Upper lobe of right lung (tissue), 1 donor: ENCODE data around the gene AP1B1. TPM values are rescaled to one million over a fixed set of nuclear protein-coding genes. Genes with fewer than 3 reads are reported as not detected.

Experiments
- ATAC-seq: fragments of 200-7000 bp; cut with Tn5 transposase; one replicate; pipeline ENCODE4 v1.9.1; 2020; ENCODE audit warnings: mild to moderate bottlenecking, moderate library complexity
- DNase-seq: peaks from one replicate; pipeline ENCODE4 v3.0.0-alpha.2; 2020
- H3K27ac ChIP-seq: fragments of 200-600 bp; one replicate; pipeline ENCODE4 v1.8.0; 2022
- H3K27me3 ChIP-seq: fragments of 200-600 bp; one replicate; pipeline ENCODE4 v1.8.0; 2022; ENCODE audit warnings: mild to moderate bottlenecking
- H3K36me3 ChIP-seq: fragments of 200-600 bp; one replicate; pipeline ENCODE4 v1.8.0; 2022
- H3K4me1 ChIP-seq: fragments of 200-600 bp; one replicate; pipeline ENCODE4 v1.8.0; 2022
- H3K4me3 ChIP-seq: fragments of 200-600 bp; one replicate; pipeline ENCODE4 v1.8.0; 2022; ENCODE audit warnings: mild to moderate bottlenecking
- H3K9me3 ChIP-seq: fragments of 200-600 bp; one replicate; pipeline ENCODE4 v1.8.0; 2022
- CTCF ChIP-seq: fragments of 200-600 bp; IDR thresholded peaks from one replicate; pipeline ENCODE4 v1.8.0; 2022; ENCODE audit warnings: antibody characterized with exemption
- intact Hi-C: fragments of 100-400 bp; cut with DNase I; formaldehyde crosslinking; loops from one replicate; pipeline ENCODE4 v1.11.0; 2022
- total RNA-seq: library from RNA; stranded (reverse); fragmentation: NEBNext Ultra II Directional; extraction: Animal tissue kit (Norgen Biotek cat#: 25700); gene quantifications from one replicate; pipeline ENCODE4 v1.2.1, GENCODE V29; 2021
- donor health status: DM: no; HTN: yes; CAD: no; lungs with severe emphysema.

The AP1B1 gene
- total RNA-seq, 1 donor from 2014 or later: 62.4 TPM

DNA sequence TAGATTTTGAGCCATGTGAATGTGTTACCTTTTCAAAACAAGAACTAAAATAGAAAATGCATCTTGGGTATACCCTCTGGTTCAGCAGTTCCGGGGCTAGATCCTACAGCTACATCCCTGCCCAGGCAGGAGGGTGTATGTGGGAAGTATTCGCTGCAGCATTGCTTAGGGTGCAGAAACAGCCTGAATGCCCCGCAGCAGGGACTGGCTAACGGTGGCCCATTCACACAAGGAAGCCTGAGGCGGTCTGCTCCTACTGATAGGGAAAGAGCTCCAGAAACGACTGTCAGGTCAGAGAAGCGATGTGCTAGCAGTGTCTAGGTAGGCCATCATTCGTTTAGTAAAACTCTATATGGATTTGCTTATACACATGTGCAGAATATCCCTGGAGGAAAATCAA is 63.0 kb downstream of the AP1B1 start:
- ATAC-seq: no peak
- no peak for DNase-seq
- intact Hi-C loops: no loop called here
- H3K36me3 ChIP-seq: peaks cover 39% of the 10 kb centered on the region
- no peak overlapping the region for H3K4me3 ChIP-seq
- H3K27me3 ChIP-seq: no peaks in the 10 kb centered on the region
- H3K4me1 ChIP-seq: no peaks in the 10 kb centered on the region
- no peak overlapping the region for H3K27ac ChIP-seq
- H3K9me3 ChIP-seq: no peaks in the 10 kb centered on the region
- TF ChIP-seq CTCF: no peak

- Histone ChIP-seq H3K27ac (no peak overlapping the region), H3K9me3 (no peaks in the 10 kb centered on the region), H3K27me3 (no peaks in the 10 kb centered on the region), H3K4me1 (no peaks in the 10 kb centered on the region), H3K4me3 (no peak overlapping the region), H3K36me3 (peaks cover 24% of the 10 kb centered on the region)
- ATAC-seq (no peak), DNase-seq (no peak)
- no peak for TF ChIP-seq CTCF
- intact Hi-C loops: no loop called here
Measured at GRCh38 chr22:29323641-29324040, 64.7 kb downstream of the AP1B1 start.

- DNase-seq (no peak), ATAC-seq (no peak)
- H3K4me3 ChIP-seq: no peak overlapping the region
- intact Hi-C loops: no loop called here
- no peaks in the 10 kb centered on the region for H3K36me3 ChIP-seq
- TF ChIP-seq CTCF: no peak
- no peaks in the 10 kb centered on the region for H3K9me3 ChIP-seq
- H3K27ac ChIP-seq: no peak overlapping the region
- peaks cover 10% of the 10 kb centered on the region for H3K27me3 ChIP-seq
- H3K4me1 ChIP-seq: peaks cover 3% of the 10 kb centered on the region
Measured at GRCh38 chr22:29320546-29320945, 67.8 kb downstream of the AP1B1 start.

DNA sequence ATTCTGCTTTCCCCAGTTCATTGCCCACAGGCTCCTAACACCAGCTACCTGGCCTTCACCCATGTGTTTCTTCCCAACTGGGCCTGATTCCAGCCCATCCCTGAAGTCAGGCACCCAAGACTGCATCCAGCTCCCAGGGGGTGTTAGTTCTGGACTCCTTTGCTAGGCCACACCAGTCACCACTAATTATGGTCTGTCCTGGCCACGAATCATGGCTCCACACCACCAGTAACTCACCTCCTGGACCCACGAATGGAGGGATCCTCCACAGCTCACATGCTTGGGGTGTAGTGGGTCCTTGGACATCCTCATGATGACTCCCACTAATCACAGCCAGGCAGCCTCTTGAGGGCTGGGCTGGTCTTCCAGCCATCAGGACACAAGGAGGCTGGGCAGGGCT is 69.3 kb downstream of the AP1B1 start:
- no peak overlapping the region for H3K4me3 ChIP-seq
- ATAC-seq: no peak
- H3K4me1 ChIP-seq: peaks cover 17% of the 10 kb centered on the region
- DNase-seq: no peak
- H3K9me3 ChIP-seq: no peaks in the 10 kb centered on the region
- H3K36me3 ChIP-seq: no peaks in the 10 kb centered on the region
- intact Hi-C loops: no loop called here
- TF ChIP-seq CTCF: no peak
- H3K27me3 ChIP-seq: peaks cover 25% of the 10 kb centered on the region
- no peak overlapping the region for H3K27ac ChIP-seq

GRCh38 chr22:29317827-29318454 is 70.4 kb downstream of the AP1B1 start:
- Histone ChIP-seq H3K4me1 (peaks cover 25% of the 10 kb centered on the region), H3K4me3 (no peak overlapping the region), H3K27me3 (peaks cover 29% of the 10 kb centered on the region), H3K36me3 (no peaks in the 10 kb centered on the region), H3K9me3 (no peaks in the 10 kb centered on the region), H3K27ac (no peak overlapping the region)
- no peak for DNase-seq
- no peak for TF ChIP-seq CTCF
- intact Hi-C loops: no loop called here
- no peak for ATAC-seq
